HG02943 (cell line): ENCODE data around the gene PKP4.
A peak's percentile ranks its signal among the peaks of the same experiment; 100 is the strongest.

Source experiments
- ATAC-seq: cut with Tn5 transposase; IDR thresholded peaks from one replicate; pipeline ENCODE4 v1.9.1; 2021; ENCODE audit warnings: mild to moderate bottlenecking, low read depth, moderate library complexity; ENCODE audit not compliant: unreplicated experiment

PKP4 gene

DNA sequence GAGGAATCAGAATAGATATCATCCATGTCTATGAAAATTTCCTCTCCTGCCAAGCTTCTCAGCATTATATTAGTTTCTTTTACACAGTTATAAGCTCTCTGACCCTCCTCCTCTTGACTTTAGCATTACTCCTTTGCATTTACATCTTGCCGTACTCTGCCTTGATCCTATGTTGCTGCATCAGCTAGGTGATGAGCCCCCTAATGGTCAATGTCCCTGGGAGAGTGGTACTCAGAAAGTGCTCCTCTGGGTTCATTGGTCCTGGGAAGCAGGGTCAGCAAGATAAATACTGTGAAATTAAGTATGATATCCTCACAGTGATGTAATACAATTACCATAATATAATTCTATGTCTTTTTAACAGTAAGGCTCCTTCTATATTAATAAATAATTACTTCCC is 74.1 kb downstream of the PKP4 start:
- no peak for ATAC-seq

DNA sequence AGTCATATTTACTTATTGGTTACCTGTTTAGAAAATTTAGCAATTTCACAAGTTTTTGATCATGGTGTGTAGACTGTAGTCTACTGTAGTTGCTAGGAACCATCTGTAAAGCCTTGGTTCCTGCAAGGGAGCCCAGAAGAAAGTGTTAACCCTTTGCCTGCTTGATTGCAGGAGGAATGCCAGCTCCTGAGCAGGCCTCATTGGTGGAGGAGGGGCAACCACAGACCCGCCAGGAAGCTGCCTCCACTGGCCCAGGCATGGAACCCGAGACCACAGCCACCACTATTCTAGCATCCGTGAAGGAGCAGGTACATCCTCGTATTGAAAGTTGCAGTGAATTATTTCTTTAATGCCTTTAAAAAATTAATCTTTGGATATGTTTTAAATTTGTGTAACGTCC is 76.3 kb downstream of the PKP4 start:
- no peak for ATAC-seq

DNA sequence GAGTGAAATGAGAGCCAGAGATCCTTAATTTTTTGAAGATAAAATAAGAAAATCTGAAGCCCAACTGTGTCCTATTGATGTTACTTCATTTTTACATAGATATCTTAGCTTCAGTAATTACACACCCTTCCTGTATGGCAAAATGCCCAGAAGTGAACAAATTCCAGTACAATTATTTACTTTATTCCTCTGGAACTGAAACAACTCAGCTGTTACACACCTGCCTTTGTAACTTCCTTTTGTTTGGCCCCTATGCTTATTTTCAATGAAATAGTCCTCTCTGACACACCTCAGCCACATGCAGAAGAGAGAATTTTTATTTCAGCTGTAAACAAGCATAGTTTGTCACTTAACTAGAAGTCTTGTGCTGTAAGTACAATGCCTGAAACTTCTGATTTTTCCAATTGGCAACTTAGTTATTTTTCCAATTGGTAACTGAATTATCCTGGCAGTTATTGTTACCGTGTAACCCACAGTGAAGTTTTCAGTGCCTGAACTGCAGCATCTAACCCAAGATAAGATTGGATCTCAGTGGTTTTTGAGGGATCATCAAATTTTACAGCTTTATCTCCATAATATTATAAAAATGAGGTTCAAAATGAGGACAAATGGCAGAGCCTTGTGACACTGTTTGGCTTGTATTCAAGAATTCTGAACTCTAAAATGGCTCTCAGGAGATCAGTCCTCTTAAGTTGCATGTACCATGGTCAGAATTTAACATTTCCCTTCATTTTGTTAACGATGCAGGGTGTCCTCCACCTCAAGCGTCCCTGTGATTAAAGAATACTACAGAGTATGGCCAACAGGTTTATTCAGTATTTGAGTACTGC is 82.6 kb downstream of the PKP4 start:
- no peak for ATAC-seq

DNA sequence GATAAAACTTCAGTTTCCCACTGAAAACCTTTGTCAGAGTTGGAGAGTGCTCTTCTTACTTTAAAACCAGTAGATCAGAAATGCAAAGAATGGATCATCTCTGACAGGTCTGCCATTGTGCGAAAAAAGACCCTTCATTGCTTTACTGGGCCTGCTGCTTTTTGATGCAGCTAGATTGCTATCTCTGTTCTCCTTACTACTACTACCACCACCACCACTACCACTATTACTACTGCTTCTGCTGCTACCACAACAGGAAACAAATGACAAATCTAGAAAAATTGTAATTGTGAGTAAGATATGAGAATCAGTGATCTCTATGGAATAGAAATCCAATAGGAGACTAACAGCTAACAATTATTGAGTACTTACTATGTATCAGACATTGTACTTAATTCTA is 85.8 kb downstream of the PKP4 start:
- ATAC-seq = no peak

DNA sequence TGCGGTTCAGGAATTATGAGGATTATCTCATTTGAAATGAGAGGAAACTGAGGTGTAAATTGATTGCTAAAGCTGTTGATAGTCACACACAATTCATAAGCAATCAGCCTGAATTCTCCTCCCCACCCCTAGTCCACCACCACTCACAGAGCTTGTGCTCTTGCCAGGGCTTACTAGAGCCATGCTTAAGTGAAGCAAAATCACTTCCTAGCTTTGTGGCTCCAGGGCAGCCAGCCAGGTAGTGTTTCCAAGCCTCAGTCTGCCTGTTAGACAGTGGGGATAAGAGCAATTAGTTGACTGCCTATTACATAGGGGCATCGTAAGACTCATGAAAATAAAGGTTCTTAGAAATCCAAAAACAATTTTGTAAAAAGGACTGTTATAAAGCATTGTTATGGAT is 87.2 kb downstream of the PKP4 start:
- no peak for ATAC-seq

DNA sequence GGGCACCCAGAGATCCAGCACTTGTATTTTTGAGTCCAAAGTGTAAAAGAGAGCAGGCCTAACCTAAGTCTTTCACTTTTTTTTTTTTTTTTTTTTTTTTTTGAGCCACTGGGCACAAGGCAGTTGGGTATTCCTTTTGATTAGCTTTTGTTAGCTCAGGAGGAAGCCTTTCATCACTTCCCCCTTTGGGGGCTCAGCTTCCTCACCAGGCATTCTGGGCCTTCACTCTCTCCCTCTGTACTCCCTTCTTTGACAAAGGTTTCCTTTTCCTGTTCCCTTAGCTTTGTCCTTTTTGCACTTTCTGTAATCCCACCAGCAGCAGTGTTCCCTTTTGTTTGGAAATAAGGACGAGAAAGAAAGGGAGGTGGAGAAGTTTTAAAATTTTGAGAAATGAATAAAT is 88.2 kb downstream of the PKP4 start:
- no peak for ATAC-seq

DNA sequence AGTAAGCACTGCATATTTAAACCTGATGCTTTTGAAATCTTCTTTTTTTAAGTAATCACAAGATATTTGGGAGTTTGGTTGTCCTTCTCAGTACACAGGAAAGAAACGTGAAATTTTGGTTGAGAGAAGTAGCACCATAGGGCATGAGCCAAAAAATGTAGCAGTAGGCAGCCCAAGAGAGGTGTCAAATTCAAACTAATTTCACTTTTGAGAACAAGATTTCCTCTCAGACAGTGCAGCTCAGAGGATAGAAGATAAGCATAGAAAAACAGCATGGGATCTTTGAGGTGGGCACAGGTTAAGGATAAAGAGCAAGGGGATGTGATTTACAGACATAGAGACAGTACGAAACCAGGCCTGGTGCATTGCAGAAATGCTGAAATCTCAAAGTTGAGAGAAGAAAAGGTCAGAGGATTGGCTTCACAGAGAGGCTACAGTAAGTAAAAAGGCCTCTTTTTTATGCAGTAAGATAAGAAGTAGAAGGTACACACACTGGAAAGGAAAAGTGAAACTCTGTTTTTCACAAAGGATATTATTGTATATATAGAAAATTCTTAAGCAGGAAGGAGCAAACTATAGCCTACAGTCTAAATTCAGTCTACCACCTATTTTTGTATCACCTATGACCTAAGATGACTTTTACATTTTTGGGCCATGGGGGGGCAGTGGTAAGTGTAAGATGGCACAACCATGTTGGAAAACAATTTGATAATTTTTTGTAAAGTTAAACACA is 89.8 kb downstream of the PKP4 start:
- no peak for ATAC-seq

DNA sequence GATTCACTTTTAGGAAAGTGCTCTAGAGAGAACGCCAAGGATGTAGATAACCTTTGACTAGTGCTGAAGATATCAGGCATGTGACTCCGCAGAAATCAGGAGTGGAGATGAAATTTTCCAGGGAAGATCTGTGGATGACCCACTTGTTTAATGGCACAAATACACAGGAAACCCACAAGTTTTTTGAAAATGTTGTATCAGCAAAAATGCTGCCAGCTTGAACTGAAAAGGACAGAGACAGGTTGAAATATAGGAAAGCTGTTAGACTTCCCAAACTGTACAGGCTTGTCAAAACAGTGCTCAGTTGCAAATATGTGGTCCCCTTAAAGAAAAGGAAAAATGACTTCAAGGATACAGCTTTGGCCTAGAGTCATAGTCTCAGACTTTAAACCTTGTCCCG is 96.5 kb downstream of the PKP4 start:
- ATAC-seq = no peak

DNA sequence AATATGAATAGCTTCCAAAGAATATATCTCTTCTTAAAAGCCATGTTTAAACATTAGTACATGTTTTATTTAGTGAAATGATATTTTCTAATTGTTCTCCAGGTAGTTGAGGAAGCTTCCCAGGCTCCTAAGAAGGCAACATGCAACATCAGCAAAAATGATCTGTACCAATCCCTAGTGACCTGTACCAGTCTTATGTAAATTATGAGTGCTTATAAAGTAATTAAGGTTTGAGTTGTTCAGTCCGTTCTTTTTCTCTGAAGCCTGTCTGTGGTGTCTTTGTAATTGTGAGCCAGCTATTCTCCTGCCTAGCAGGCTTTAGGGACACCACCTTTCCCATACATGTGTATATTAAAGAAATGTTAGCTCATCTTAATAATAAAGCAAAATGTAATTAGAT is 98.2 kb downstream of the PKP4 start:
- ATAC-seq = no peak

DNA sequence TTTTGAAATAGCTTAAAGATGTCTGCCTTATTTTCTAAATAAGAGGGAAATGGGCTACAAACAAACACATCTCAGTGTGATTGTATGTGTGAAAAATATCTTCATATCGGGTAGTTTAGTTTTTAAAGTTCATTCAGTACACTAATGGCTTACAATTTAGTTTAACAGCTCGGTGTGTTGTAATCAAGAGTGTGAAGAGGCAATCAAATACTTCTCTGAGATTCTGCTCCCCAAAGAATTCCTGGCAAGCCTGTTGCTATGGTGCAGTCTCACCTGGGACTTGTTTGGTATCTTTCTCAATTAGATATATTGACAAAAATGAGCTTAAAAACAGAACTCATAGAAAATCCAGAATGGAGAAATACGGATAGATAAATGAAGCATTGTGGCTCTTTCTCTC is 99.4 kb downstream of the PKP4 start:
- ATAC-seq = no peak

DNA sequence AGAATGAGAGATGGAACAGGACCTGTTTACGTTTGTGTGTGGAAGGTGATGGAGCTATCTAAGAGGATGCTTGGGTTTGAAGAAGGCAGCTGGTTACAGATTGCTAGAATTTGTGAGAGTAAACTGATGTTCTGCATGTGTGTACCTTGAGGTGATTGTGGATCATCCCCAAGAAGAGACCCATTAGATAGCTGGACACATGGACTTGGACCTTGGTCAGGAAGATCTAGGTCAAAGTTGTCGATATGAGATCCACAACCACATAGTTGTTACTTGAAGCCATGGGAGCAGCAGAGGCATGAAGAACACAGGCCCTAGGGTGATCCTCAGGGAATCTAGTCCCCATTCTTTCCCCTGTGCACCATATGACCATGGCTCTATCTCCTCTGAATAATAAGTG is 101.0 kb downstream of the PKP4 start:
- no peak for ATAC-seq

DNA sequence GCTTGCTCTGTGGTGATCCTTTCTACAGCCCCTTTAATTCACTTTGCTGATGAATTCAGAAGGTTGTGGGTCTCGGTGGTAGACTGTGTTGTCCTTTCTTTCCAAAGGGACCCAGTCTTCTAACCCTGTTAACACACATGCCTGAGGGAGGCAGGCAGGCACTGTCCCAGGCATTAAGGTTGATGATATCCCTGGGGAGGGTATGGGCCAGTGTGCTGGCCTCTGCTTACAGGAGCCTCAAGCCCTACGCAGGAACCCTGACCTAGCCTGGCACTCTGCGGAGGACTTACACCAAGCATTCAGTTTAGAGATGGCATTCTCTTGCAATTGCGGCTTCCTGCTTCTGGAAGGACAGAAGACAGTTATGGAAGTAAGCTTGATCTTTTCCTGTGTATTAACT is 102.5 kb downstream of the PKP4 start:
- ATAC-seq = no peak

DNA sequence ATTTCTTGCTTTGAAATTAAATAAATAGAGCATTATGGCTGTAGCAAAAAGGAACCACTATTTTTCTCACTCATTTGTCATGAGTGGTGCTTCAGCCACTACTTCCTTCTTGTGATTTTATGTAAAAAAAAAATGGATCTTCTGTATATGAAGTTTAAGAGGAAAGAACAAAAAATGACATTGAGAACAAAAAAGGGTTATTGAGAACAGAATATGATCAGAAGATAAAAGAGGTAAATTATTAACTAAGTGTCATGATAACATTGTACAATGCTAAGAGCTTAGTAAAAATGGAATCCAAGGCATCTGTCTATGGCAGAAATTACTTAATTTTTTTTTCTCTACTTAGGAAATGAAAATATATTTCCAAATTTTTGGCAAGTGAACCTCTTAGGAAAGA is 103.5 kb downstream of the PKP4 start:
- no peak for ATAC-seq

DNA sequence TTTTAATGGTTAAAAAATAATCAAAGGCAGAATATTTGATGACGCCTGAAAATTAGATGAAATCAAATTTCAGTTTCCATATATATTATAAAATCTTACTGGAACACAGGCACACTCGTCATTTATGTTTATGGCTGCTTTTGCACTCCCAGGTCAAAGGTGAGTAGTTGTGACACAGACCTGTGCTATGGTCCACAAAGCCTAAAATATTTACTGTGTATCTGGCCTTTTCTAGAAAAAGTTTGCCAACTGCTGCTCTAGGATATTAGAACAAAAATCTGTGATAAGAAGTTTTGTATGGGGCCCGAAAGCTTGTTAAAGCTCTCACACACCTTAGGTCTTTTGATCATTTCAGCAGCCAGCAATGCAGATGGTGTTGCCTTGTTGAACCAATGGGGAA is 104.3 kb downstream of the PKP4 start:
- no peak for ATAC-seq

DNA sequence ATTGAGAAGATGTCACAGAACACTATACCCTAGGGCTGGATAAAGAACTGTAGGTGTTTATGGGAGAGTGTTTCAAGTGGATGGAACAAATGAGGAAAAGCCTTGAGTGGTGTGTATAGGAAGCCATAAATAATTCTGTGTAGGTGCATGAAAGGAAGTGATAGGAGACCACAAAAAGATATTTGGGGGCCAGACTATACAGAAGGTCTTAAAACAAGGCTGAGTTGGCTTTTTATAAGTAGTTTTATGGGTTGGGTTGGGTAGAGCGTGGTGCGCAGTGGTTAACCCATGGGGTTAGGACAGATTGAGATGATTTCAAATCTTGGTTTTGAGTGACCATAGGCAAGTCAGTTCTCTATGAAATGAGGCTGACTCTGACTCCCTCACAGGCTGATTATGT is 110.5 kb downstream of the PKP4 start:
- ATAC-seq = no peak

DNA sequence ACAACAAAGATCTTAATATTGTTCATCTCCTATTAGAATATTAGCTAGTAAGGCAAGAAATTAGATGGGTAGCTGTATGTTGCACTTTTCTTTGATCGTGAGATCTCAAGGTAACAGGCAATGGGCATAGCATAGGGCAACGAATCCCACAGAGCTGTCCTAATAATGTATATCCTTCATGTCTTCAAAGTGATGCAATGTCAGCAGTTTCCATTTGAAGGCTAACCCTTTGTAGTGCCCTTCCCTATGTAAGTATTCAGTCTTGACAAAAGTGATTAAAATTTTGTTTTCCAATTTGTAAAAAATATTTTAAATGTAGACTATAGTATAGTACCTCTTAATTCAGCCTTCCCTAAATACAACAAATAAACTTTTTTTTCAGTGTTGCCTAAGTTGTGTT is 112.5 kb downstream of the PKP4 start:
- ATAC-seq = no peak

DNA sequence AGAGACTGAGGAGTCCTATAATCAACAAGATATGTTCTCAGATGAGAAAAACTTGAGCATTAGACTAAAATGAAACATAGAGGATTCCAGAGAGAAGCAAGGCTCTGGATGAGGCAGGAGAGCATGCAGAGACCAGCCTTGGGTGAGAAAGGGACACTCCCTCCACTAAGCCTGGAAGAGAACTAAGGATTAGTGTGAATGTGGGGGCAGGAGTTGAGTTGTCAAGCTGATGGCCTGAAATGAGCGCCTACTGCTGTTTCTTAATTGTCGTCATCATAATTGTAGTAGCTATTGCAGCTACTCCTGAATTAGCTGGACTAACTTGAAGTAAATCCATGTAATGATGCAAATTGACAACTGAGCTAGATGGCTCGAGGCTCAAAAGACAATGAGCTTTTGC is 114.1 kb downstream of the PKP4 start:
- ATAC-seq = no peak

DNA sequence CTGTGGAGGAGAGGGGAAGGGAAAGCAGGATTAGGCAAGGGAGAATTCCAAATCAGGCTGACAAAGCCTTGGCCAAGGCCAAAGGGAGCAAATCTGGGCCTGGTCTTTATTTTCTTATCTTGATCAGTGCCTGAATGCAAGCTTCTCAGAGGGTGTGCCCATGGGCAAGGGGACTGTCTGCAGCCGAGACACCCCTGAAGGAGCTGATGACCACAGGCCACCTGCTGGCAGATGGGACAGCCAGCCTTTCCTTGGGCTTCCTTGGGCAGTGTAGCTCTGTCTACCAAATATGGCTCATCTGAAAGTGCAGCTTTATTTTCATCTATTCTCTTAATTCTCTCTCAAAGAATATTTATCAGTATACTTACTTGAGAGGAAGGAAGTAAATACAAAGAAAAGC is 117.0 kb downstream of the PKP4 start:
- no peak for ATAC-seq

DNA sequence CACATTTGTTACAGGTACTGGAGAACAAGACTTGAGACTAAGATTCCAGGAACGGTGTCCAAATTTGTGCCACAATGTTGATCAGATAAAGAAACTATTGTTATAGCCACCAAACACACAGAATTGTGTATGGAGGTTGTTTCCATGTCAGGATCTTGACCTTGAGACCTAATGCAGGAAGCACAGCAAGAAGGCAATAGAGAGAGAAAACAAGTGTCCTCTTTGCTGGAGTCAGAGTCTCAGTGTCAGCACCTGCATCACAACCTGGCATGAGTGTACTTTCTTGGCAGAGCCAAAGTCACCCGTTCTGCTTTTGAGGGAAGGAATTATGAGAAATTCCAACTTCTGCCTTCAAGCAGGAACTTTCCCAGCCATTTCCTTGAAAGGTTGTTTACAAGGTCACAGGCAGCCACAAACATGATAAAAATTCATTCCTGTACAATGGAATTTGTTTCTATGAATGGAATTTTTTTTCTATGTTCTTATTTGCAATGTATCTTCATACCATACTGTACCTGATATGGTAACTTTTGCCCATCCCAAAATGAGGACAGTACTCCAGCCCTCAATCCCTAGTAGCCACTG is 118.4 kb downstream of the PKP4 start:
- ATAC-seq = no peak

DNA sequence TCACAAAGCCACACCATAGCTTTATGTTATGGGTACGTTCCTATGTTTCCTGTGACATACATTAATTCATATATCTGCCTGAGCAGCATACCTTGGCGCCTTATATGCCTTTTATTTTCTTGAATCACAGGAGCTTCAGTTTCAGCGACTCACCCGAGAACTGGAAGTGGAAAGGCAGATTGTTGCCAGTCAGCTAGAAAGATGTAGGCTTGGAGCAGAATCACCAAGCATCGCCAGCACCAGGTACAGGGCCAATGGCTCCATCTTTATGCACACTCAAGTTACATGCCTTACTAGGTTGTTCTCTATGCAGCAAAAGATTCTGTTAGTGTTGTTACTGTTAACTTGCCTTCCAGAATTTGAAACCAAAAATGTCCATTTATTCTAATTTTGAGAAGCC is 120.4 kb downstream of the PKP4 start:
- no peak for ATAC-seq

DNA sequence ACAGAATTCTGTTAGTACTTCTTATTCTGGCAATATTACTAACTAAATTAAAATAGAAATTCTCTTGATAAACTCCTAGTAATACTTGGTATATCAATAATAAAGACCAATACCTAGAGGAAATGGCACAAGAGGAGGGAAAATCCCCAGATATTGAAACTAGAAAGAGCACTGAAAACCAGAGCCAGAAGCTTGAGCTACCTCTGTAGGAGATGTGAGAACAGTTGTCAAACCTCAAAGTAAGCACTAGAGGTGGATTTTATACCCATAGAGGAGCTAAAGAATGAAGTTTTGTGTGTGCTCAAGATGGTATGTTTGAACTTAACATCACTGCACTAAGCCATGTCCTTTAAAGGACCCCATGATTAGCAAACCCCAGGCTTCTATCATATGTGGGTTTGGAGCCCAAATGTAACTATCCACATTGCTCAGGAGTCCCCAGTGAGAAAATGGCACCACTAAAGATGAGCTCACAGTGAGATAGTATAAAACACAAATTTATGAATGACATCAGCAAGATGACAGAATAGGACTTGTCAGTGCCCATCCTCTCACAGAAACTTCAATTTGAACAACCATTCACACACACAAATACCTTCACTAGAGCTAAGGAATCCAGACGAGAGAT is 122.1 kb downstream of the PKP4 start:
- peak; percentile 58 for ATAC-seq
